GM12874 (cell line): ENCODE data around the gene RNU6-9.
A peak's percentile ranks its signal among the peaks of the same experiment; 100 is the strongest.

Source experiments
- CTCF ChIP-seq: IDR thresholded peaks from 2 replicates; pipeline ENCODE4 v1.5.1; 2011; ENCODE audit warnings: low read depth, mild to moderate bottlenecking, control low read depth, low read length, moderate library complexity; ENCODE audit not compliant: insufficient read depth

Gene RNU6-9

GRCh38 chr19:912181-913079 is 19.1 kb downstream of the RNU6-9 start:
- no peak for TF ChIP-seq CTCF

- TF ChIP-seq CTCF = no peak
These were observed 19.9 kb downstream of the RNU6-9 start, which contains the start of gene R3HDM4 for GRCh38 chr19:913080-913748. Gene R3HDM4 (minus strand): TSS chr19:913219. CDS start chr19:913157, 62 bp downstream.

DNA sequence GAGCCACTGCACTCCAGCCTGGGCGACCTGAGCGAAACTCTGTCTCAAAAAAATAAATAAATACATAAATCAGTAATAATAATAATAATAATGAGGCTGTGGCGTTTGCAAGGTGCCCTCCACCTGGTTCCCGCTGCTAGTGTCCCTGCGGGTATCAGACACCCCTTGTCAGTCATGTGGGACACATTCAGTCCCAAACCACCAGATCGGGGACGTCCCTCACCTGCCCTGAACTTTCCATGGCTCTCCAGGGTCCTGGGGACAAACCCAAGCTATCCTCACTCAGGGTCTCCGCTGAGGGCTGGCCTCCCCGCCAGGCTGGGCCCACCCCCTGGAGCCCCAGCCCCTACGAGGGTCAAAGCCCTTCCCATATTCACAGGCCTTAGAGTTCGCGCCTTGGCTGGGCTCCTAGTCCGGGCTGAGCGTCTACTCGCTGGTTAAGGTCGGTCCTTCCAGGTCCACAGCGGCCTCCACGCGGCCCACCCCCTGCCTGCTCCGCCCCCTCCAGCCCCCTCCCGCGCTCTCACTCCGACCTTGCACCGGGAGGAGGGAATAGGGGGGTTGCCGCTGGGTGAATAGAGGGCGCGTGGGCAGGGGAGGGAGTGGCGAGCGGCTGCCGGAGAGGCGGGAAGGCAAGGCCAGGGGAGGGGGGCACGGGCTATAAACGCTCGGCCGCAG is 23.5 kb downstream of the RNU6-9 start:
- no peak for TF ChIP-seq CTCF

- peak; percentile 82 for TF ChIP-seq CTCF
These were observed 24.3 kb downstream of the RNU6-9 start, which contains the start of gene KISS1R for GRCh38 chr19:917323-918151. Gene KISS1R (plus strand): TSS chr19:917333. CDS start chr19:917503, 170 bp downstream.

DNA sequence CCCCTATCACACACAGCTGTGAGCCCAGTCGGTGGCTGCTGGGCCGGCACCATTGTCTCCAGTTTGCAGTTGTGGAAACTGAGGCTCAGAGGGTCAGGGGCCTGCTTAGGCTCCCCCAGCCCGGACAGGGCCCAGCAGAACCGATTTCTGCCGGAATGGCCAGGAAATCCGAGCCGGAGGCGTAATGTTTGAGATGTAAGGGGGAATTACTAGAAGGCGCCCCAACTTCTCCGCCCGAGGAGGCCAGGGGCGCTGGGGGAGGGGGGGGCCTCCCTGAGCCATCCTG is 24.8 kb downstream of the RNU6-9 start:
- TF ChIP-seq CTCF = no peak

DNA sequence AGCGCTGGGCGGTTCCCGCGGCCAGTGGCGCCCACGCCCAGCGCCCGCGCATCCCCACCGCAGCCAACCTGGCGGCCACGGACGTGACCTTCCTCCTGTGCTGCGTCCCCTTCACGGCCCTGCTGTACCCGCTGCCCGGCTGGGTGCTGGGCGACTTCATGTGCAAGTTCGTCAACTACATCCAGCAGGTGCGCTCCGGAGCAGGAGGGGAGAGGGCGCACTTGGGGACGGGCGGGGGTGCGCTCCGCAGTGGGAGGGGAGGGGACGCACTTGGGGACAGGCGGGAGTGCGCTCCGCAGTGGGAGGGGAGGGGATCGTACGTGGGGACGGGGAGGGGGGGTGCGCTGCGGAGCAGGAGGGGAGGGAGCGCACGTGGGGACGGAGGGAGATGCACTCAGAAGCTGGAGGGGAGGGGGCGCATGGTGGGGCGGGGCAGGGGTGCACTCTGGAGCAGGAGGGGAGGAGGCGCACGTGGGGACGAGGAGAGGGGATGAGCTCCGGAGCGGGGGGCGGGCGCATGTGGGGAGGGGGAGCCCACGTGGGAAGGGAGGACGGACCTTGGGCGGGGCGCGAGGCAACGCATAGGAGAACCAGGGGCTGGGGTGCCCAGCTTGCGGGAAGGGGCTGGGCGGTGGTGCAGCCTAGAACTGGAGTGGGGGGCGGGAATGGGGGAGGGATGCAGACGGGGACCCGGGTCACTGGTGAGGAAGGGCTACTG is 25.4 kb downstream of the RNU6-9 start:
- no peak for TF ChIP-seq CTCF
